WTC11 (cell line): ENCODE results near the gene MYCBP2. TPM values are rescaled to one million over a fixed set of nuclear protein-coding genes. Genes with fewer than 3 reads are reported as not detected.

Experiments
- ATAC-seq: fragments of 200-7000 bp; cut with Tn5 transposase; 2 replicates; pipeline ENCODE4 v1.10.0; 2021; ENCODE audit warnings: mild to moderate bottlenecking, moderate library complexity
- CTCF ChIA-PET: fragments of 300-600 bp; sonication (Branson Sonifier 250); formaldehyde crosslinking; loops from one replicate; lab custom pipeline; 2021; ENCODE audit warnings: antibody characterized with exemption; lab: Charles Lee
- POLR2A ChIA-PET: fragments of 350-600 bp; sonication (Branson Sonifier 250); formaldehyde crosslinking; loops from one replicate; lab custom pipeline; 2021; ENCODE audit warnings: antibody characterized with exemption; lab: Charles Lee
- DNase-seq: peaks from one replicate; pipeline ENCODE4 v3.0.0; 2021; ENCODE audit warnings: low spot score
- H3K27ac Mint-ChIP-seq: 2 replicates; pipeline ENCODE4 v1.8.0; 2021; ENCODE audit warnings: mixed read lengths
- H3K27me3 Mint-ChIP-seq: 2 replicates; pipeline ENCODE4 v1.8.0; 2021; ENCODE audit warnings: low read depth, mild to moderate bottlenecking, moderate library complexity, mixed read lengths
- H3K36me3 Mint-ChIP-seq: 2 replicates; pipeline ENCODE4 v1.8.0; 2021; ENCODE audit warnings: mixed read lengths
- H3K4me1 Mint-ChIP-seq: 2 replicates; pipeline ENCODE4 v1.8.0; 2022; ENCODE audit warnings: mixed read lengths
- H3K4me3 Mint-ChIP-seq: 2 replicates; pipeline ENCODE4 v1.8.0; 2021; ENCODE audit warnings: mild to moderate bottlenecking, moderate library complexity, mixed read lengths
- H3K9me3 Mint-ChIP-seq: 2 replicates; pipeline ENCODE4 v1.8.0; 2021; ENCODE audit warnings: mixed read lengths
- ATF1 ChIP-seq: sonication (generic); formaldehyde crosslinking; IDR thresholded peaks from 2 replicates; pipeline ENCODE4 v1.8.1; 2023; ENCODE audit warnings: mild to moderate bottlenecking, moderate library complexity, missing genetic modification reagents
- IRF2 ChIP-seq: sonication (generic); formaldehyde crosslinking; IDR thresholded peaks from 2 replicates; pipeline ENCODE4 v1.8.0; 2022; ENCODE audit warnings: low read depth, missing genetic modification reagents, borderline replicate concordance
- NFYB ChIP-seq: sonication (generic); formaldehyde crosslinking; conservative IDR thresholded peaks from 2 replicates; pipeline ENCODE4 v1.8.0; 2022; ENCODE audit warnings: low read depth, missing genetic modification reagents
- NR3C1 ChIP-seq: sonication (generic); formaldehyde crosslinking; conservative IDR thresholded peaks from 2 replicates; pipeline ENCODE4 v1.8.1; 2023; ENCODE audit warnings: low read depth, mild to moderate bottlenecking, missing genetic modification reagents
- SOX15 ChIP-seq: fragments of 250-450 bp; sonication (Bioruptor Pico); IDR thresholded peaks from 2 replicates; pipeline ENCODE4 v1.9.0; 2021; ENCODE audit warnings: mild to moderate bottlenecking
- ZNF317 ChIP-seq: sonication (generic); formaldehyde crosslinking; IDR thresholded peaks from 2 replicates; pipeline ENCODE4 v1.8.1; 2023; ENCODE audit warnings: low read depth, mild to moderate bottlenecking, moderate library complexity, missing genetic modification reagents, borderline replicate concordance
- total RNA-seq: library from RNA; stranded (reverse); gene quantifications from 3 replicates; pipeline ENCODE4 v1.2.3, GENCODE V29; 2021
- TF ChIP-seq, protein P1 (sequence below): sonication (generic); formaldehyde crosslinking; IDR thresholded peaks from 2 replicates; pipeline ENCODE4 v1.8.0; 2022; ENCODE audit warnings: mild to moderate bottlenecking, missing genetic modification reagents
- TF ChIP-seq, protein P2 (sequence below): fragments of 250-450 bp; sonication (Bioruptor Pico); IDR thresholded peaks from 2 replicates; pipeline ENCODE4 v1.9.0; 2021; ENCODE audit warnings: mild to moderate bottlenecking, borderline replicate concordance
- TF ChIP-seq, protein P3 (sequence below): fragments of 250-450 bp; sonication (Bioruptor Pico); IDR thresholded peaks from 2 replicates; pipeline ENCODE4 v1.9.0; 2021; ENCODE audit warnings: mild to moderate bottlenecking
- TF ChIP-seq, protein P4 (sequence below): sonication (generic); formaldehyde crosslinking; IDR thresholded peaks from 2 replicates; pipeline ENCODE4 v1.8.0; 2022; ENCODE audit warnings: mild to moderate bottlenecking, missing genetic modification reagents
- TF ChIP-seq, protein P5 (sequence below): sonication (generic); formaldehyde crosslinking; IDR thresholded peaks from 2 replicates; pipeline ENCODE4 v1.8.0; 2023; ENCODE audit warnings: missing genetic modification reagents, mild to moderate bottlenecking, borderline replicate concordance
- TF ChIP-seq, protein P6 (sequence below): sonication (generic); formaldehyde crosslinking; conservative IDR thresholded peaks from 2 replicates; pipeline ENCODE4 v1.8.1; 2023; ENCODE audit warnings: mild to moderate bottlenecking, low read depth, missing genetic modification reagents, moderate library complexity
- TF ChIP-seq, protein P7 (sequence below): sonication (generic); formaldehyde crosslinking; IDR thresholded peaks from 2 replicates; pipeline ENCODE4 v1.8.1; 2023; ENCODE audit warnings: mild to moderate bottlenecking, missing genetic modification reagents

Gene MYCBP2
- total RNA-seq, 1 experiment from 2014 or later: 54.3 TPM

DNA sequence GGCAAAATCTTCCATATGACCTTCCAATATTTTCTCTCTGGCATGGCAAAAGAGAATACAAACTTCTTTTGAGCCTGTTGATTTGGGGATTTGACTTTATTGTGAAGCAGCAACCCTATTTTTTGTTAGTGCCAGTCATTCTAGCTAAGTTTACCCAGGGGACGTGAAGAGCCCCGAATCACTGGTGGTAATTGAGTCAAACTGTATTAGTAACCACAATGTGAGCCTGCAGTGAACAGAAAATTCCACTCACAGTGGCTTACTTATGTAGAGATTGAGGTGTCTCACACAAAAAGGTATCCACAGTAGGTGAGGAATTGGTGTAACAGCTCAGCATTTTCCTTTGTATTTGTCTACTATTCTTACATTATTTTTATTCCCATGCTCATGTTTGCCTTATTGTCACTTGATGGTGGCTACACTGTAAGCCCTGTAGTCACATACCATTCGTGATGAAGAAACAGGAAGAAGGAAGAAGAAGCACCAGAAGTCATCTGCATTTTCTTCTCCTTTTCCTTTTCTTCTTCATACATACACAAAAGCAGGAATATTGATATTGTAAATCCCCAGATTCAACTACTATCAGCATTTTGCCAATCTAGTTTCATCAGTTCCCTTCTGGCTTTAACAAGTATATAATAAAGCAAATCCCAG, 33.3 kb upstream of the MYCBP2 start:
- DNase-seq: no peak
- ChIA-PET CTCF (no interaction called here), POLR2A (no interaction called here)
- H3K9me3 Mint-ChIP-seq: no peaks in the 10 kb centered on the region
- H3K27ac Mint-ChIP-seq: no peak overlapping the region
- H3K4me1 Mint-ChIP-seq: no peaks in the 10 kb centered on the region
- no peak overlapping the region for H3K4me3 Mint-ChIP-seq
- no peaks in the 10 kb centered on the region for H3K36me3 Mint-ChIP-seq
- H3K27me3 Mint-ChIP-seq: no peaks in the 10 kb centered on the region
- TF ChIP-seq, protein P1, sequence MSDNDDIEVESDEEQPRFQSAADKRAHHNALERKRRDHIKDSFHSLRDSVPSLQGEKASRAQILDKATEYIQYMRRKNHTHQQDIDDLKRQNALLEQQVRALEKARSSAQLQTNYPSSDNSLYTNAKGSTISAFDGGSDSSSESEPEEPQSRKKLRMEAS (CRISPR knock-in tag): no peak
- TF ChIP-seq, protein P2, sequence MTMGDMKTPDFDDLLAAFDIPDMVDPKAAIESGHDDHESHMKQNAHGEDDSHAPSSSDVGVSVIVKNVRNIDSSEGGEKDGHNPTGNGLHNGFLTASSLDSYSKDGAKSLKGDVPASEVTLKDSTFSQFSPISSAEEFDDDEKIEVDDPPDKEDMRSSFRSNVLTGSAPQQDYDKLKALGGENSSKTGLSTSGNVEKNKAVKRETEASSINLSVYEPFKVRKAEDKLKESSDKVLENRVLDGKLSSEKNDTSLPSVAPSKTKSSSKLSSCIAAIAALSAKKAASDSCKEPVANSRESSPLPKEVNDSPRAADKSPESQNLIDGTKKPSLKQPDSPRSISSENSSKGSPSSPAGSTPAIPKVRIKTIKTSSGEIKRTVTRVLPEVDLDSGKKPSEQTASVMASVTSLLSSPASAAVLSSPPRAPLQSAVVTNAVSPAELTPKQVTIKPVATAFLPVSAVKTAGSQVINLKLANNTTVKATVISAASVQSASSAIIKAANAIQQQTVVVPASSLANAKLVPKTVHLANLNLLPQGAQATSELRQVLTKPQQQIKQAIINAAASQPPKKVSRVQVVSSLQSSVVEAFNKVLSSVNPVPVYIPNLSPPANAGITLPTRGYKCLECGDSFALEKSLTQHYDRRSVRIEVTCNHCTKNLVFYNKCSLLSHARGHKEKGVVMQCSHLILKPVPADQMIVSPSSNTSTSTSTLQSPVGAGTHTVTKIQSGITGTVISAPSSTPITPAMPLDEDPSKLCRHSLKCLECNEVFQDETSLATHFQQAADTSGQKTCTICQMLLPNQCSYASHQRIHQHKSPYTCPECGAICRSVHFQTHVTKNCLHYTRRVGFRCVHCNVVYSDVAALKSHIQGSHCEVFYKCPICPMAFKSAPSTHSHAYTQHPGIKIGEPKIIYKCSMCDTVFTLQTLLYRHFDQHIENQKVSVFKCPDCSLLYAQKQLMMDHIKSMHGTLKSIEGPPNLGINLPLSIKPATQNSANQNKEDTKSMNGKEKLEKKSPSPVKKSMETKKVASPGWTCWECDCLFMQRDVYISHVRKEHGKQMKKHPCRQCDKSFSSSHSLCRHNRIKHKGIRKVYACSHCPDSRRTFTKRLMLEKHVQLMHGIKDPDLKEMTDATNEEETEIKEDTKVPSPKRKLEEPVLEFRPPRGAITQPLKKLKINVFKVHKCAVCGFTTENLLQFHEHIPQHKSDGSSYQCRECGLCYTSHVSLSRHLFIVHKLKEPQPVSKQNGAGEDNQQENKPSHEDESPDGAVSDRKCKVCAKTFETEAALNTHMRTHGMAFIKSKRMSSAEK (CRISPR knock-in tag): no peak
- TF ChIP-seq, protein P3, sequence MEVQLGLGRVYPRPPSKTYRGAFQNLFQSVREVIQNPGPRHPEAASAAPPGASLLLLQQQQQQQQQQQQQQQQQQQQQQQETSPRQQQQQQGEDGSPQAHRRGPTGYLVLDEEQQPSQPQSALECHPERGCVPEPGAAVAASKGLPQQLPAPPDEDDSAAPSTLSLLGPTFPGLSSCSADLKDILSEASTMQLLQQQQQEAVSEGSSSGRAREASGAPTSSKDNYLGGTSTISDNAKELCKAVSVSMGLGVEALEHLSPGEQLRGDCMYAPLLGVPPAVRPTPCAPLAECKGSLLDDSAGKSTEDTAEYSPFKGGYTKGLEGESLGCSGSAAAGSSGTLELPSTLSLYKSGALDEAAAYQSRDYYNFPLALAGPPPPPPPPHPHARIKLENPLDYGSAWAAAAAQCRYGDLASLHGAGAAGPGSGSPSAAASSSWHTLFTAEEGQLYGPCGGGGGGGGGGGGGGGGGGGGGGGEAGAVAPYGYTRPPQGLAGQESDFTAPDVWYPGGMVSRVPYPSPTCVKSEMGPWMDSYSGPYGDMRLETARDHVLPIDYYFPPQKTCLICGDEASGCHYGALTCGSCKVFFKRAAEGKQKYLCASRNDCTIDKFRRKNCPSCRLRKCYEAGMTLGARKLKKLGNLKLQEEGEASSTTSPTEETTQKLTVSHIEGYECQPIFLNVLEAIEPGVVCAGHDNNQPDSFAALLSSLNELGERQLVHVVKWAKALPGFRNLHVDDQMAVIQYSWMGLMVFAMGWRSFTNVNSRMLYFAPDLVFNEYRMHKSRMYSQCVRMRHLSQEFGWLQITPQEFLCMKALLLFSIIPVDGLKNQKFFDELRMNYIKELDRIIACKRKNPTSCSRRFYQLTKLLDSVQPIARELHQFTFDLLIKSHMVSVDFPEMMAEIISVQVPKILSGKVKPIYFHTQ (CRISPR knock-in tag): no peak
- no peak for TF ChIP-seq SOX15
- TF ChIP-seq, all 79 proteins: peak for 0
- no peak for ATAC-seq

DNA sequence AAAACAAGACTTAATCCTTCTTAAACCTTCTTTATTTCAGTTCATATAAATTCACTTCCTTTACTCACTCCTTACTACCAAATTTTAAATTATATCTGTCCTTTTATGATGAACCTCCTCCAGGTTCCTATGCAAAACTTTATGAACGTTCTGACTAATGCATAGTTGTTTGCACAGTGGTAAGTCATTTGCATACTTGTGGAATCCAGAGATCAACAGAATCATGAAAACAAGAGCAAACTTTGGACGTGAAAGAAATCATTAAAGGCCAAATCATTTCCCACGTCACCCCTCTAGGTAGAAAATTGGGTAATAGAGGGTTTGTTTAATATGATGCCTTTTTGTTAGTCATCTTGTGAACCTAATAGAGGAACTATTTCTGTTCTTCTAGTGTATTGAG, 32.3 kb upstream of the MYCBP2 start:
- Mint-ChIP-seq H3K27ac (no peak overlapping the region), H3K27me3 (no peaks in the 10 kb centered on the region), H3K9me3 (no peaks in the 10 kb centered on the region), H3K4me3 (no peak overlapping the region), H3K4me1 (no peaks in the 10 kb centered on the region), H3K36me3 (no peaks in the 10 kb centered on the region)
- CTCF ChIA-PET: no interaction called here
- ATAC-seq (no peak), DNase-seq (no peak)
- TF ChIP-seq, protein P4, sequence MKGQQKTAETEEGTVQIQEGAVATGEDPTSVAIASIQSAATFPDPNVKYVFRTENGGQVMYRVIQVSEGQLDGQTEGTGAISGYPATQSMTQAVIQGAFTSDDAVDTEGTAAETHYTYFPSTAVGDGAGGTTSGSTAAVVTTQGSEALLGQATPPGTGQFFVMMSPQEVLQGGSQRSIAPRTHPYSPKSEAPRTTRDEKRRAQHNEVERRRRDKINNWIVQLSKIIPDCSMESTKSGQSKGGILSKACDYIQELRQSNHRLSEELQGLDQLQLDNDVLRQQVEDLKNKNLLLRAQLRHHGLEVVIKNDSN (CRISPR knock-in tag): no peak
- TF ChIP-seq ZNF317 (CRISPR knock-in tag) (no peak), SOX15 (no peak), NR3C1 (no peak)
- POLR2A ChIA-PET: no interaction called here

DNA sequence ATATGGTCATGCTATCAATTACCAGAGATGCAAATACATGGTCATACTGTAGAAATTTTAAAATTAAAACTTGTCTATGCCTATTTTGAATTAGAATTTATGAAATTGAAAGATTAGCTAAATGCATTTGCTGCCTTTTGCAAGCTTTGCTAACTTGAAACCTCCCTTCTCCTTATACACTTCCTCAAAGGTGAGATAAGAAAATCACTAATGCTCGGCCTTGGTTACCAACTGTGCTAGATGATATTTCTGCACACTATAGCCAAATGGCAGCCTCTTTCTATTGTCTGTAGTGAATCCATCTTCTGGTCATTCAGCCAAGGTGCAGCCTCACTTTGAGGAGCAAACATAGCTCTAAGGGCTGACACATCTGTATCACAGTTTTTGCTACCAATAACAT, 31.1 kb upstream of the MYCBP2 start:
- H3K27ac Mint-ChIP-seq: no peak overlapping the region
- ChIA-PET POLR2A (no interaction called here), CTCF (no interaction called here)
- H3K36me3 Mint-ChIP-seq: no peaks in the 10 kb centered on the region
- H3K4me3 Mint-ChIP-seq: no peak overlapping the region
- H3K4me1 Mint-ChIP-seq: no peaks in the 10 kb centered on the region
- no peak for ATAC-seq
- no peak for DNase-seq
- H3K27me3 Mint-ChIP-seq: no peaks in the 10 kb centered on the region
- no peaks in the 10 kb centered on the region for H3K9me3 Mint-ChIP-seq
- TF ChIP-seq, protein P5, sequence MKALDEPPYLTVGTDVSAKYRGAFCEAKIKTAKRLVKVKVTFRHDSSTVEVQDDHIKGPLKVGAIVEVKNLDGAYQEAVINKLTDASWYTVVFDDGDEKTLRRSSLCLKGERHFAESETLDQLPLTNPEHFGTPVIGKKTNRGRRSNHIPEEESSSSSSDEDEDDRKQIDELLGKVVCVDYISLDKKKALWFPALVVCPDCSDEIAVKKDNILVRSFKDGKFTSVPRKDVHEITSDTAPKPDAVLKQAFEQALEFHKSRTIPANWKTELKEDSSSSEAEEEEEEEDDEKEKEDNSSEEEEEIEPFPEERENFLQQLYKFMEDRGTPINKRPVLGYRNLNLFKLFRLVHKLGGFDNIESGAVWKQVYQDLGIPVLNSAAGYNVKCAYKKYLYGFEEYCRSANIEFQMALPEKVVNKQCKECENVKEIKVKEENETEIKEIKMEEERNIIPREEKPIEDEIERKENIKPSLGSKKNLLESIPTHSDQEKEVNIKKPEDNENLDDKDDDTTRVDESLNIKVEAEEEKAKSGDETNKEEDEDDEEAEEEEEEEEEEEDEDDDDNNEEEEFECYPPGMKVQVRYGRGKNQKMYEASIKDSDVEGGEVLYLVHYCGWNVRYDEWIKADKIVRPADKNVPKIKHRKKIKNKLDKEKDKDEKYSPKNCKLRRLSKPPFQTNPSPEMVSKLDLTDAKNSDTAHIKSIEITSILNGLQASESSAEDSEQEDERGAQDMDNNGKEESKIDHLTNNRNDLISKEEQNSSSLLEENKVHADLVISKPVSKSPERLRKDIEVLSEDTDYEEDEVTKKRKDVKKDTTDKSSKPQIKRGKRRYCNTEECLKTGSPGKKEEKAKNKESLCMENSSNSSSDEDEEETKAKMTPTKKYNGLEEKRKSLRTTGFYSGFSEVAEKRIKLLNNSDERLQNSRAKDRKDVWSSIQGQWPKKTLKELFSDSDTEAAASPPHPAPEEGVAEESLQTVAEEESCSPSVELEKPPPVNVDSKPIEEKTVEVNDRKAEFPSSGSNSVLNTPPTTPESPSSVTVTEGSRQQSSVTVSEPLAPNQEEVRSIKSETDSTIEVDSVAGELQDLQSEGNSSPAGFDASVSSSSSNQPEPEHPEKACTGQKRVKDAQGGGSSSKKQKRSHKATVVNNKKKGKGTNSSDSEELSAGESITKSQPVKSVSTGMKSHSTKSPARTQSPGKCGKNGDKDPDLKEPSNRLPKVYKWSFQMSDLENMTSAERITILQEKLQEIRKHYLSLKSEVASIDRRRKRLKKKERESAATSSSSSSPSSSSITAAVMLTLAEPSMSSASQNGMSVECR (CRISPR knock-in tag): no peak
- TF ChIP-seq, protein P6, sequence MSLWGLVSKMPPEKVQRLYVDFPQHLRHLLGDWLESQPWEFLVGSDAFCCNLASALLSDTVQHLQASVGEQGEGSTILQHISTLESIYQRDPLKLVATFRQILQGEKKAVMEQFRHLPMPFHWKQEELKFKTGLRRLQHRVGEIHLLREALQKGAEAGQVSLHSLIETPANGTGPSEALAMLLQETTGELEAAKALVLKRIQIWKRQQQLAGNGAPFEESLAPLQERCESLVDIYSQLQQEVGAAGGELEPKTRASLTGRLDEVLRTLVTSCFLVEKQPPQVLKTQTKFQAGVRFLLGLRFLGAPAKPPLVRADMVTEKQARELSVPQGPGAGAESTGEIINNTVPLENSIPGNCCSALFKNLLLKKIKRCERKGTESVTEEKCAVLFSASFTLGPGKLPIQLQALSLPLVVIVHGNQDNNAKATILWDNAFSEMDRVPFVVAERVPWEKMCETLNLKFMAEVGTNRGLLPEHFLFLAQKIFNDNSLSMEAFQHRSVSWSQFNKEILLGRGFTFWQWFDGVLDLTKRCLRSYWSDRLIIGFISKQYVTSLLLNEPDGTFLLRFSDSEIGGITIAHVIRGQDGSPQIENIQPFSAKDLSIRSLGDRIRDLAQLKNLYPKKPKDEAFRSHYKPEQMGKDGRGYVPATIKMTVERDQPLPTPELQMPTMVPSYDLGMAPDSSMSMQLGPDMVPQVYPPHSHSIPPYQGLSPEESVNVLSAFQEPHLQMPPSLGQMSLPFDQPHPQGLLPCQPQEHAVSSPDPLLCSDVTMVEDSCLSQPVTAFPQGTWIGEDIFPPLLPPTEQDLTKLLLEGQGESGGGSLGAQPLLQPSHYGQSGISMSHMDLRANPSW (CRISPR knock-in tag): no peak
- no peak for TF ChIP-seq IRF2 (CRISPR knock-in tag)
- no peak for TF ChIP-seq ATF1 (CRISPR knock-in tag)
- no peak for TF ChIP-seq NFYB (CRISPR knock-in tag)
- TF ChIP-seq, protein P7, sequence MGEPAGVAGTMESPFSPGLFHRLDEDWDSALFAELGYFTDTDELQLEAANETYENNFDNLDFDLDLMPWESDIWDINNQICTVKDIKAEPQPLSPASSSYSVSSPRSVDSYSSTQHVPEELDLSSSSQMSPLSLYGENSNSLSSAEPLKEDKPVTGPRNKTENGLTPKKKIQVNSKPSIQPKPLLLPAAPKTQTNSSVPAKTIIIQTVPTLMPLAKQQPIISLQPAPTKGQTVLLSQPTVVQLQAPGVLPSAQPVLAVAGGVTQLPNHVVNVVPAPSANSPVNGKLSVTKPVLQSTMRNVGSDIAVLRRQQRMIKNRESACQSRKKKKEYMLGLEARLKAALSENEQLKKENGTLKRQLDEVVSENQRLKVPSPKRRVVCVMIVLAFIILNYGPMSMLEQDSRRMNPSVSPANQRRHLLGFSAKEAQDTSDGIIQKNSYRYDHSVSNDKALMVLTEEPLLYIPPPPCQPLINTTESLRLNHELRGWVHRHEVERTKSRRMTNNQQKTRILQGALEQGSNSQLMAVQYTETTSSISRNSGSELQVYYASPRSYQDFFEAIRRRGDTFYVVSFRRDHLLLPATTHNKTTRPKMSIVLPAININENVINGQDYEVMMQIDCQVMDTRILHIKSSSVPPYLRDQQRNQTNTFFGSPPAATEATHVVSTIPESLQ (CRISPR knock-in tag): no peak
